Hippocampal formation (tissue), 2 donors: ENCODE data around the gene SORCS3.

Source experiments
- DNase-seq, 2 donors: peaks; one replicate each; lab custom pipeline; 2025; lab: John Stamatoyannopoulos, UW

The SORCS3 gene

GRCh38 chr10:105185161-105185560 lies 544.1 kb downstream of the SORCS3 start:
- no peak for DNase-seq

GRCh38 chr10:105187243-105187642 lies 546.2 kb downstream of the SORCS3 start:
- DNase-seq: no peak

DNA sequence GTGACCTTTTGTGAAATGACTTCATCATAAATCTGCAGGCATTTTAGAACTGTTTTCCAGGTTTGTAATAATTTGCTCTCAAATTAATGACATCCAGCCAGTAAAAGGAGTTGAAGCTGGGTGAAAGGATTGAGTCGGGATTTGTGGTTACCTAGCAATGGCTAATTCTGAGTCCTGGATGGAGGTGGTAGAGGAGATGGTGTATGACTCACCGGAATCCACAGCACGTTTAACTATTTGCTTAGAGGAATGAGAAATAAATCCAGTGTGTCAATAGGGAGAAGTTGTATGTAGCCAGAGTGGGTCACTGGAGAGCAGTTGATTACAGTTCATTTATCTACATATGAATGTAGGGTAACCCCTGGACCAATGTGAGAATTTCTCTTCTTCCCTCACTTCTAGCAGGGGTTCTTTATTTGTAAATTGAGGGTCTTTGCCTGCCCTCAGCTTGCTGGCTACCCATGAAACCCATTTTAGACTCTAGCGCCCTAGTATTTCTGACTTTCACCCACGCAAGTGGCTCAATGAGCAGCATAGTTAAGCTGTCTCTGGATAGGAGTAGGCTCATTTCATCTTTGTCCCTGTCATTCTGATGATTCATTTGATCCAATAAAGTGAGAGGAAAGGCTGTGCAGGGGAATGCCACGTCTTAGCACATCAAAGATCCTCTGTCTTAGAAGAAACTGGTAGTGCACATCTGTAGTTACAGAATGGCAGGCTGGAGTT lies 547.8 kb downstream of the SORCS3 start:
- no peak for DNase-seq

DNA sequence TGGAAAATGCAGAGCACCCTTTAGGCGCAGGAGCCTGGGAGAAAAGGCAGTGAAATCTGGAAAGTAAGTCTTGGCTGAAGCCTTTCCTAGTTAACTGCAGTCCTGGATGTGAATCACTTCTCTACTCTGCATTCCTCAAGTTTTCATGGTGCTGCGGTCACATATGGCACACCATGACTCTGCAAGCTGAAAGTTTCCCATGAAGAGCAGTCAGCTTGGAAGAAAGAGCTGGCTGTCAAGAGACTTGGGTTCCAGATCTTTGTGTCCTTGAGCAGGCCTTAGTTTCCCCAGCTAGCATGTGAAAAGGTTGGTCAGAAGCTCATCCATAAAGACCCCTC lies 548.3 kb downstream of the SORCS3 start:
- no peak for DNase-seq

- DNase-seq: no peak
Measured at GRCh38 chr10:105192146-105192545, 551.1 kb downstream of the SORCS3 start.

DNA sequence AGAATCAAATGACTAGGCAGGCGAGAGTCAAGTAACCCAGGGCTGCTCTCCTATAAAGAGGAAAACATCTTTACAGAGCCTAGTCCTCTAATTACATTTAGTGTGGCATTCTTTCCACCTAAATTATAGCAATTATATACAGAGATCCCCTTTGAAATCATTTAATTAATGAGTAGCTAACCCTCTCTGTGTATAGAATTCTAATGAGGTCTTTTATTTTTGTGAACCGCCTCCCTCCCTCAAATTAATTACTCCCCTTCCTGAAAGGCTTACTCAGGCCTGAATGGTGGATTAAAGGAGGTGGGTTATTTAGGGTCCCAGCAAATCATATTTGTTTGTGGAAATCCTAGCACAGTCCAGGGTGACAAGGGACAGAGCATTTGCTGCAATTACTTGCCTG lies 551.8 kb downstream of the SORCS3 start:
- no peak for DNase-seq

- DNase-seq: no peak
Measured at GRCh38 chr10:105195831-105196230, 554.7 kb downstream of the SORCS3 start.

- DNase-seq: no peak
Measured at GRCh38 chr10:105197598-105198364, 556.7 kb downstream of the SORCS3 start.

DNA sequence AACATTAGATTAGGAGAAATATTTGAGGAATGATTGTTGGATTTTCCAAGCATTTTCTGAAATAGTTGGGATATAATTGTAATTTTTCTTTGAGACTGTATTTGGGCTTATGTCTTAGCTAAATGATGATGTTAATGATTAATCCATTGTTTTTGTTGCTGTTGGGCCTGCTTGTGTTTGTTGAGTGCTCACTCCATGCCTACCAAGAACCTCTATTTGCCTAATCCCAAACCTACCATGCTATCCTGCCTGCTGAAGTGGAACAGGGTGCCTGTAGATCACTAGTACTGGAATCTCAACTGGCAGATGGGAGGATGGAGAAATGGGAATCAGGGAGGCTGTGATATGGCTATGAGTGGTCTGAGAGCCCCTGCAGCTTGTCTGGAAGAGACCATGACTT lies 565.5 kb downstream of the SORCS3 start:
- DNase-seq: no peak

DNA sequence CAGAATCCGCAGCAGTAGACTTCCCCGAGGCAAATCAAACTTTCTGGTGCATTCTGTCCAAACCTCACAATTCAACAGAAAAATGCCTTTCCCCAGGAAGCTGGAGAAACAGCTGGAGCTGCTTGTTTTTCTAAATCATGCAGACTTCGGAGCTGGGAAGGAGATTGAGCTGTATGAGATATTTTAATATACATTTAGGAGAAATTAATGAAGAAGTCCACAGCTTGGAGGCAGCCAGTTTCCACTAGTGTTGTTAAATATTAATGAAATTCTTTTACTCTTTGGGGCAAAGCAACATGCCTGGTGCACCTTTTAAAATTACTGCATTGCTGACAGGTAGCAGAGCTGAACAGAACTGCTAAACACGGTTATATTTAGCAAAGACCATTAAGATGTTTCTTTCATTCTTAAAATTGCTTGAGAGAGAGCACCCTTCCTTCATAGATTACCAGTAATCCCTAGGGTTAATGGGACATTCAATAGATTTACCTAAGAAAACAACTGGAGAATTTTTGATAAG lies 566.4 kb downstream of the SORCS3 start:
- no peak for DNase-seq

GRCh38 chr10:105210546-105210945 lies 569.5 kb downstream of the SORCS3 start:
- no peak for DNase-seq

GRCh38 chr10:105237685-105238084 lies 596.6 kb downstream of the SORCS3 start:
- no peak for DNase-seq

- DNase-seq: no peak
Measured at GRCh38 chr10:105239311-105240219, 598.5 kb downstream of the SORCS3 start.

GRCh38 chr10:105241254-105241653 lies 600.2 kb downstream of the SORCS3 start:
- no peak for DNase-seq

DNA sequence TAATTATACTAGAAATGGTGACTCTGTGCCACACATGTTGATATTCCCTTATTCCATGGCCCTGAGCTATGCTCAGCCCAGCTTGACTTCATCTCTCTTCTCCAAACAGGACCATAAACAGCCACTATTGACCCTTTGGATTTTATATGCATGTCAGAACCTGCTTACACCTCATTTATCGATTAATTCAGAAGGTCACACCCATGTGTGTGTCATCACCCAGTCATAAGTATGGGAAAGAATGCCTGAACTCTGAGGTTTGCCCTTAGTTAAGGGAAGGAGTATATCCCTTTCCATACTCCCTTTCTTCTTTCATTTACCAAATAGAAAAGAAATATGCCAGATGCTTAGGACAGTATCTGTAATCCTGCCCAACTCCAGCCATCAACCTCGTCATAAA lies 602.3 kb downstream of the SORCS3 start:
- no peak for DNase-seq

DNA sequence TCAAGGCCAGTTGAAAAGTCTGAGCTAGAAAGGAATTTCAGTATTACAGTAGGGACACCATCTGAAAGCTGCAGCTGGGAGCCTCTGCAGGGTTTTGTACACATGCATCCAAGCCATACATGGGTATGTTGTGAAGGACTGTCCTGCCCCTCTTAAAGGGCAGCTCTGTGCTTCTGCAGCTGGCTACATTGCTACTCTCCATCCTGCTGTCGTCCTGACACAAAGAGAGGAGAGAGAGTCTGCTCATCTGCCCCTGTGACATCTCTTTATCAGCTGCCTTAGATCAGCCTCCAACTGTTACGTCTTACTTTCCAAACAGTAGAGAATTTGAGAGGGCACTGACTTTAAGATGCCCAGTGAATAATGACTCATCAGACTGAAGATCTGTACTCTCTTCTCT lies 602.7 kb downstream of the SORCS3 start:
- no peak for DNase-seq

- no peak for DNase-seq
Measured at GRCh38 chr10:105247831-105248499, 606.9 kb downstream of the SORCS3 start.

- no peak for DNase-seq
Measured at GRCh38 chr10:105252911-105253310, 611.8 kb downstream of the SORCS3 start.

DNA sequence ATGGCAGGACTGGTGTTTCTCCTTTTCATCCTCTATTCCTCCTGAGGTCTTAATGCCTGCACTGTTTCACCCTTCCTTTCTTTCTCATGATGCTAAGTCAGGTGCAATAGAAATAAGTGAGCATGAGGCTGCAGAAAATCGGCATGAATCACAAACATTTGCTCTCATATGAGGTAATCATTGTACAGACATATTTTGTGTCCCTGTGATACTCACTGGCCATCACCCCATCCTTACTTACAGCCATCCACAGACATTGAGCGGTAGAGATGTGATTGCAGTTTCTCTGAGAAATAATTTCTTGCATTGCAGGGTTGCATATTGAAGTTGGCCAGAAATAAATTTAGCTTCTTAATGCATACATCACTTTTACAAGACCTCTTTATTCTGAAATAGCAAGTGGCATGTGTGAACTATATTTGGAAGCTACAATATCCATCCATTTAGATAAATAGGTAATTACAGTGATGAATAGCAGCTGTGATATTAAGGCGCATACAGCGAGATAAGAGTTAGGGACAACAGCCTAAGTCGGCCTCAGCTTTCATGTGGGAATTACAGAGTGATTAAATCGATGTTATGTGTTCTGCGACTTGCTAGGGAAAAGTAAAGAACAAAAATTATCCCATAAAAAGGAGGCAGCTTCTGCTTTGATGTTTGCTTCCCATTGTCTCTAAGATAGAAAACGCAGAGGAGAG lies 612.6 kb downstream of the SORCS3 start:
- no peak for DNase-seq

DNA sequence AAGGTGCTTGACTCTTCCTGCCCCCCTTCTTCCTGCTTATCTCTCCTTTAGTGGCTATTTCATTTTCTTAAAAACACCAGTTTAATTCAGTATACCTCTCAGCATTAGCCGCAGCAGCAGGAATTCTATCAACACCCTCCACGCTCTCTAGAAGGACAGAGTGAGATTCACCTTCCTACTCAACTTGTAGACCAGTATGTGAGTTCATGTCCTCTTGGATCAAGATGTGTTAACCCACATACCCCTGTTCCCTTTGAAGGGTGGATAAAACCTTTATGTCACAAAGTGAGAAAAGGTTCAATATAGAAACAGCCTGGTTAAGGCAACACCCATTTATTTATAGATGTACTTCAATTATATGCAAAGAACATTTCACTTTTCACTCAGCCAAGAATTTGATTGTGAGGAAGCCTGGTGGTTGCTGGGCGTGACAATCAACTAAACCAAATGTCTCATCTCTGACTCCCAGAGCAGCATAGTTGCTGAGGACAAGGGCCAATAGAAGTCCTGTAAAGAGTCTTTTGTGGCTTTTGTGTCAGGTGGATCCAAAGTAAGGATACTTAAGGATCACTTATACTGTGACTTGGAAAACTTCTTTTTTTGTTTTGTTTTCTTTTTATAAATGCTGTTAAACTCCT lies 617.1 kb downstream of the SORCS3 start:
- no peak for DNase-seq

- no peak for DNase-seq
Measured at GRCh38 chr10:105258674-105259065, 617.6 kb downstream of the SORCS3 start.
